Cerebellar cortex (tissue), 1 donor: ENCODE data around the gene POLD4.
A peak's percentile ranks its signal among the peaks of the same experiment; 100 is the strongest.

Experiments used
- DNase-seq: peaks from one replicate; pipeline ENCODE4 v3.0.0-alpha.2; 2015; ENCODE audit warnings: low spot score

The POLD4 gene

GRCh38 chr11:67316882-67317204, 36.5 kb downstream of the POLD4 start:
- no peak for DNase-seq

GRCh38 chr11:67315325-67315909, 37.9 kb downstream of the POLD4 start:
- no peak for DNase-seq

- DNase-seq, result no peak
Observed at GRCh38 chr11:67314218-67314617, 39.1 kb downstream of the POLD4 start.

- DNase-seq, result no peak
Observed at GRCh38 chr11:67313125-67313890, 40.0 kb downstream of the POLD4 start.

GRCh38 chr11:67312187-67313021, 40.9 kb downstream of the POLD4 start:
- DNase-seq, result no peak

- no peak for DNase-seq
Observed at GRCh38 chr11:67311556-67312082, 41.7 kb downstream of the POLD4 start.

- no peak for DNase-seq
Observed at GRCh38 chr11:67311051-67311555, 42.2 kb downstream of the POLD4 start.

GRCh38 chr11:67310246-67311050, 42.9 kb downstream of the POLD4 start:
- DNase-seq, result no peak

- DNase-seq, result no peak
Observed at GRCh38 chr11:67309661-67310061, 43.7 kb downstream of the POLD4 start.

GRCh38 chr11:67309166-67309565, 44.2 kb downstream of the POLD4 start:
- DNase-seq, result no peak

- no peak for DNase-seq
Observed at GRCh38 chr11:67308031-67308866, 45.1 kb downstream of the POLD4 start.

GRCh38 chr11:67307545-67308001, 45.8 kb downstream of the POLD4 start:
- DNase-seq, result no peak

- DNase-seq, result no peak
Observed at GRCh38 chr11:67306769-67307544, 46.4 kb downstream of the POLD4 start.

- no peak for DNase-seq
Observed at GRCh38 chr11:67304511-67305113, 48.7 kb downstream of the POLD4 start.

- no peak for DNase-seq
Observed at GRCh38 chr11:67303835-67304411, 49.4 kb downstream of the POLD4 start.

GRCh38 chr11:67303132-67303834, 50.1 kb downstream of the POLD4 start, which contains the start of gene SSH3:
TSS of gene SSH3 (plus strand) at chr11:67303530. CDS start at chr11:67303626, 96 bp downstream.
- DNase-seq, result peak; percentile 75

- no peak for DNase-seq
Observed at GRCh38 chr11:67302571-67303131, 50.7 kb downstream of the POLD4 start.

GRCh38 chr11:67301951-67302516, 51.3 kb downstream of the POLD4 start:
- DNase-seq, result peak; percentile 63
